OCI-LY7 (cell line): Measurements from ENCODE around the gene SFSWAP. TPM values are rescaled to one million over a fixed set of nuclear protein-coding genes. Genes with fewer than 3 reads are reported as not detected.

Experiments
- BruUV-seq: library from RNA; stranded (reverse); fragments of 400-500 nt; replicated peaks from 2 replicates; lab custom pipeline; 2021; lab: Mats Ljungman, UMichigan
- CTCF ChIA-PET: fragments of 300-600 bp; sonication (Branson Sonifier 250); formaldehyde crosslinking; loops from one replicate; lab custom pipeline; 2022; ENCODE audit warnings: antibody characterized with exemption; ENCODE audit not compliant: unreplicated experiment; lab: Charles Lee
- POLR2A ChIA-PET: fragments of 300-600 bp; sonication (Branson Sonifier 250); formaldehyde crosslinking; loops from one replicate; lab custom pipeline; 2022; ENCODE audit warnings: antibody characterized with exemption; lab: Charles Lee
- DNase-seq: peaks from one replicate; pipeline ENCODE4 v3.0.0-alpha.2; 2015; ENCODE audit warnings: low spot score
- H2AFZ ChIP-seq: fragments of 200-600 bp; sonication (generic), shearing (Covaris generic); 2 replicates; pipeline ENCODE4 v1.6.1; 2014; ENCODE audit warnings: mild to moderate bottlenecking, antibody characterized with exemption, low read length, moderate library complexity
- H3K27ac ChIP-seq: fragments of 200-600 bp; sonication (generic); 2 replicates; pipeline ENCODE4 v1.5.1; 2014; ENCODE audit warnings: mixed run types, low read depth, mild to moderate bottlenecking, moderate library complexity, low read length, inconsistent platforms; ENCODE audit not compliant: poor library complexity, severe bottlenecking
- H3K36me3 ChIP-seq: fragments of 200-600 bp; sonication (generic); 2 replicates; pipeline ENCODE4 v1.6.1; 2014; ENCODE audit warnings: mild to moderate bottlenecking, antibody characterized with exemption, low read length, moderate library complexity, mixed read lengths; ENCODE audit not compliant: insufficient read depth
- H3K4me1 ChIP-seq: fragments of 200-600 bp; sonication (generic); 2 replicates; pipeline ENCODE4 v1.5.1; 2014; ENCODE audit warnings: mild to moderate bottlenecking, low read length; ENCODE audit not compliant: insufficient read depth, poor library complexity, severe bottlenecking
- H3K4me2 ChIP-seq: fragments of 200-600 bp; sonication (generic); 2 replicates; pipeline ENCODE4 v1.6.1; 2014; ENCODE audit warnings: mild to moderate bottlenecking, low read length
- H3K4me3 ChIP-seq: fragments of 200-600 bp; sonication (generic); 2 replicates; pipeline ENCODE4 v1.5.1; 2014; ENCODE audit warnings: mild to moderate bottlenecking, low read depth, low read length; ENCODE audit not compliant: poor library complexity, severe bottlenecking
- H3K79me2 ChIP-seq: fragments of 200-600 bp; sonication (generic); 2 replicates; pipeline ENCODE4 v1.6.1; 2016; ENCODE audit warnings: low read depth, mild to moderate bottlenecking, low read length, moderate library complexity, mixed read lengths; ENCODE audit not compliant: insufficient read depth
- H3K9me2 ChIP-seq: fragments of 200-600 bp; sonication (generic); 2 replicates; pipeline ENCODE4 v1.6.1; 2016; ENCODE audit warnings: mild to moderate bottlenecking, low read length, mixed read lengths; ENCODE audit not compliant: insufficient read depth
- H3K9me3 ChIP-seq: fragments of 200-600 bp; sonication (generic); 2 replicates; pipeline ENCODE4 v1.6.1; 2014; ENCODE audit warnings: mild to moderate bottlenecking, mixed run types, low read length, mixed read lengths
- H4K20me1 ChIP-seq: fragments of 200-600 bp; sonication (generic); 2 replicates; pipeline ENCODE4 v1.6.1; 2014; ENCODE audit warnings: mild to moderate bottlenecking, antibody characterized with exemption, low read length, moderate library complexity, mixed read lengths; ENCODE audit not compliant: insufficient read depth
- EZH2phosphoT487 ChIP-seq: fragments of 200-600 bp; sonication (generic); IDR thresholded peaks from 2 replicates; pipeline ENCODE4 v1.6.1; 2018; ENCODE audit warnings: low read depth, borderline replicate concordance, mild to moderate bottlenecking, mixed run types, antibody characterized with exemption, low read length, moderate library complexity, mixed read lengths
- intact Hi-C: fragments of 100-400 bp; cut with micrococcal nuclease; formaldehyde crosslinking; loops from one replicate; pipeline ENCODE4 v1.10.0; 2022; ENCODE audit not compliant: unreplicated experiment
- total RNA-seq, 2 experiments: library from RNA; depleted of rRNA in 1 of 2; stranded (reverse); fragments of >200 nt in 1 of 2; shearing (Covaris generic) in 1 of 2; gene quantifications; 2 replicates each; pipeline ENCODE4 v1.2.3, GENCODE V29; 2014 to 2022
- TF ChIP-seq, protein P1 (sequence below): fragments of 200-600 bp; sonication (generic); conservative IDR thresholded peaks from 2 replicates; pipeline ENCODE4 v1.5.1; 2014; ENCODE audit warnings: mild to moderate bottlenecking, antibody characterized with exemption, low read length, moderate library complexity, mixed read lengths

The SFSWAP gene
- total RNA-seq, 2 experiments from 2014 or later = 54.0 to 87.1 TPM

DNA sequence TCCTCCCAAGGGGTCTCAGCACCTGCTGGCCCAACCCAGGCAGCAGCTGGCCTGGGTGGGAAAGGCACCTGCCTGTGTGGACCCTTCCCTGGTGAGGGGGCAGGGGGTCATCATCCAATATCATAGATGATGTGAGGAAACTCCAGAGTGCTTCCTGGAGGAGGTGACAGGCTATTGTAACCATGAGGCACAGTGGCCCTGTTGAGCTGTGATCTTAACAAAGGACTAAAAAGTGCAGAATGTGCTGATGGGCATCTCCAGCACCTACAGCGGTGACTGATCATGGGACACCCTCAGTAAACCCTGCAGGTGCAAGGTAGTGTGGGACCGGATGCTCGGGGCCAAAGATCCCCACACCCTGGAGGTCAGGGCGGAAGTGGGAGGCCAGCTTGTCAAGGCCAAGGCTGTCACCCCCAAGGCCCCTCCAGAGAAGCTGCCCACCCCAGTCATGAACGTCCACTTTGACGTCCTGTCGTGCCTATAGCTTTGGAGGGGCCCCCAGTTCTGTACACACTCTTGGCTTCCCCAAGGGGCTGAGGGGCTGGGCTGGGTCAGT lies 124.8 kb downstream of the SFSWAP start:
- CTCF ChIA-PET = interaction anchor here (0.6 kb wide), 1 partner anchor 144 kb away, joined by 3 read pairs; no protein-coding TSS in a partner anchor
- DNase-seq = no peak
- no peaks in the 10 kb centered on the region for H3K9me2 ChIP-seq
- H3K27ac ChIP-seq = no peak overlapping the region
- H3K9me3 ChIP-seq = no peaks in the 10 kb centered on the region
- H4K20me1 ChIP-seq = no peaks in the 10 kb centered on the region
- H2AFZ ChIP-seq = no peak overlapping the region
- H3K4me1 ChIP-seq = no peaks in the 10 kb centered on the region
- no peaks in the 10 kb centered on the region for H3K79me2 ChIP-seq
- intact Hi-C loops = loop anchor here (1.0 kb wide), 1 partner anchor 114 kb away; the partner anchor contains the start of gene EP400
- no peaks in the 10 kb centered on the region for H3K36me3 ChIP-seq
- POLR2A ChIA-PET = no interaction called here
- BruUV-seq = no TSS peak
- TF ChIP-seq, protein P1, sequence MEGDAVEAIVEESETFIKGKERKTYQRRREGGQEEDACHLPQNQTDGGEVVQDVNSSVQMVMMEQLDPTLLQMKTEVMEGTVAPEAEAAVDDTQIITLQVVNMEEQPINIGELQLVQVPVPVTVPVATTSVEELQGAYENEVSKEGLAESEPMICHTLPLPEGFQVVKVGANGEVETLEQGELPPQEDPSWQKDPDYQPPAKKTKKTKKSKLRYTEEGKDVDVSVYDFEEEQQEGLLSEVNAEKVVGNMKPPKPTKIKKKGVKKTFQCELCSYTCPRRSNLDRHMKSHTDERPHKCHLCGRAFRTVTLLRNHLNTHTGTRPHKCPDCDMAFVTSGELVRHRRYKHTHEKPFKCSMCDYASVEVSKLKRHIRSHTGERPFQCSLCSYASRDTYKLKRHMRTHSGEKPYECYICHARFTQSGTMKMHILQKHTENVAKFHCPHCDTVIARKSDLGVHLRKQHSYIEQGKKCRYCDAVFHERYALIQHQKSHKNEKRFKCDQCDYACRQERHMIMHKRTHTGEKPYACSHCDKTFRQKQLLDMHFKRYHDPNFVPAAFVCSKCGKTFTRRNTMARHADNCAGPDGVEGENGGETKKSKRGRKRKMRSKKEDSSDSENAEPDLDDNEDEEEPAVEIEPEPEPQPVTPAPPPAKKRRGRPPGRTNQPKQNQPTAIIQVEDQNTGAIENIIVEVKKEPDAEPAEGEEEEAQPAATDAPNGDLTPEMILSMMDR = no peak
- TF ChIP-seq EZH2phosphoT487 = no peak
- H3K4me3 ChIP-seq = no peak overlapping the region
- H3K4me2 ChIP-seq = no peak overlapping the region

DNA sequence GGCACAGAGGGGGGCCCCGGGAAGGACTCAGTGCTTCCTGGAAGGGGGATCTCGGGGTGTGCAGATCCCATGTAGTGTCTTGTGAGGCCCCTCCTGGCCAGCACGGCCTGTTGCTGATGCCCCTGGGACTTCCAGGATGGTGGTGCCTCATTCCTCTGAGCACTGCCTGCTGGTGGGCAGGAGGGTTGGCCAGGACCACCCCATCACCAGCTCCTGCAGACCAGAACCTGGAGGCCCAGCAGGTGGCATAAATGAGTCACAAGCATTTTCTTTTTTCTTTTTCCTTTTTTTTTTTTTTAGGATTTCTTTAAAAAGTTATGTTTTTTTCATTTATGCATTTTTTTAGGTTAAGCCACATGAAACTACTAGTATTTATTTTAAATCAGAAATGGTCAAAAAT lies 125.3 kb downstream of the SFSWAP start:
- H3K9me3 ChIP-seq = no peaks in the 10 kb centered on the region
- no peak overlapping the region for H2AFZ ChIP-seq
- H3K4me3 ChIP-seq = no peak overlapping the region
- H3K79me2 ChIP-seq = no peaks in the 10 kb centered on the region
- TF ChIP-seq, protein P1 = peak; percentile 75
- no peak for TF ChIP-seq EZH2phosphoT487
- ChIA-PET CTCF (interaction anchor here (0.6 kb wide), 1 partner anchor 144 kb away, joined by 3 read pairs; no protein-coding TSS in a partner anchor), POLR2A (no interaction called here)
- H3K36me3 ChIP-seq = no peaks in the 10 kb centered on the region
- no peaks in the 10 kb centered on the region for H3K4me1 ChIP-seq
- no peaks in the 10 kb centered on the region for H3K9me2 ChIP-seq
- BruUV-seq = no TSS peak
- H3K4me2 ChIP-seq = no peak overlapping the region
- no peaks in the 10 kb centered on the region for H4K20me1 ChIP-seq
- DNase-seq = peak; percentile 25
- intact Hi-C loops = loop anchor here (1.0 kb wide), 1 partner anchor 113 kb away; the partner anchor contains the start of gene EP400
- H3K27ac ChIP-seq = no peak overlapping the region

DNA sequence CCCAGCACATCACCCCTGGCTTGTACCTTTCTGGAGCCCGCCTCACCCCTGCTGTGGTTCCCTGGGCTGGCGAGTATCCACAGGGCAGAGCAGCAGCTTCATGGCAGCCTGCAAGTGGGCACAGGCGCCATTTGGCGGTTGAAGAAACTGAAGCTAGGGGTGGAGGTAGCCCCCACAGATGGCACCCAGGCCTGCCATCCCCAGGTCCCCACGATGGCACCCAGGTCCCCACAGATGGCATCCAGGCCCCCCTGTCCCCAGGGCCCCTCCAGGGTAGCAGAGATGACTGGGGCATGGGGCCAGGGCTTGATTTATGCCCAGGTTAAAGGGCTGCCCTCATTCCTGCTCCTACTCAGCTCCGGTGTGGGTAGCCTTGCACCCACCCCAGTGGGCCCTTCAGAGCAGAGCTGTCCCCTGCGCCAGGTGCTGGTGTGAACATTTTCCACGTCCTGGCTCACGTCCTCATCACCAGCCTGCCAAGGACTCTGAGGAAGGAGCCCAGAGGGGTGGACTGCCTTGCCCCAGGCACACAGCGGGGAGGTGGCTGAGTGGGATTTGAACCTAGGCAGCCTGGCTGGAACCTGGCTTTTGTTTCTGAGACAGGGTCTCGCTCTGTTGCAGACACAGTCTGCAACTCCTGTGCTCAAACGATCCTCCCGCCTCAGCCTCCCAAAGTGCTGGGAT lies 126.0 kb downstream of the SFSWAP start:
- no peak for DNase-seq
- Histone ChIP-seq H3K36me3 (no peaks in the 10 kb centered on the region), H2AFZ (no peak overlapping the region), H3K27ac (no peak overlapping the region), H3K79me2 (no peaks in the 10 kb centered on the region), H4K20me1 (no peaks in the 10 kb centered on the region), H3K9me3 (no peaks in the 10 kb centered on the region), H3K9me2 (no peaks in the 10 kb centered on the region), H3K4me1 (no peaks in the 10 kb centered on the region), H3K4me2 (no peak overlapping the region), H3K4me3 (no peak overlapping the region)
- no TSS peak for BruUV-seq
- POLR2A ChIA-PET = no interaction called here
- CTCF ChIA-PET = no interaction called here
- TF ChIP-seq EZH2phosphoT487 = no peak
- TF ChIP-seq, protein P1 = no peak
- intact Hi-C loops = loop anchor here (1.0 kb wide), 1 partner anchor 112 kb away; the partner anchor contains the start of gene EP400
